ES-I3 (cell line): ENCODE results near the gene TPM2.
A peak's percentile ranks its signal among the peaks of the same experiment; 100 is the strongest.

Experiments used
- H3K36me3 ChIP-seq: 2 replicates; pipeline ENCODE4 v1.6.1; 2013; ENCODE audit warnings: mild to moderate bottlenecking, low read length, control low read depth, moderate library complexity; ENCODE audit not compliant: insufficient read depth
- H3K4me1 ChIP-seq: 2 replicates; pipeline ENCODE4 v1.6.1; 2013; ENCODE audit warnings: mild to moderate bottlenecking, control low read depth, low read length; ENCODE audit not compliant: insufficient read depth
- H3K9ac ChIP-seq: 2 replicates; pipeline ENCODE4 v1.6.1; 2013; ENCODE audit warnings: low read depth, mild to moderate bottlenecking, low read length, moderate library complexity
- H3K9me3 ChIP-seq: 2 replicates; pipeline ENCODE4 v1.6.1; 2013; ENCODE audit warnings: mild to moderate bottlenecking, low read length, moderate library complexity; ENCODE audit not compliant: control insufficient read depth, insufficient read depth

TPM2 gene

GRCh38 chr9:35728041-35728971 lies 38.6 kb upstream of the TPM2 start:
- peak overlapping the region; percentile 42; the same call in 1 of the 2 replicates for H3K9ac ChIP-seq
- peaks cover 11% of the 10 kb centered on the region; the same call in 1 of the 2 replicates for H3K36me3 ChIP-seq
- H3K9me3 ChIP-seq: no peaks in the 10 kb centered on the region
- peaks cover 40% of the 10 kb centered on the region for H3K4me1 ChIP-seq

DNA sequence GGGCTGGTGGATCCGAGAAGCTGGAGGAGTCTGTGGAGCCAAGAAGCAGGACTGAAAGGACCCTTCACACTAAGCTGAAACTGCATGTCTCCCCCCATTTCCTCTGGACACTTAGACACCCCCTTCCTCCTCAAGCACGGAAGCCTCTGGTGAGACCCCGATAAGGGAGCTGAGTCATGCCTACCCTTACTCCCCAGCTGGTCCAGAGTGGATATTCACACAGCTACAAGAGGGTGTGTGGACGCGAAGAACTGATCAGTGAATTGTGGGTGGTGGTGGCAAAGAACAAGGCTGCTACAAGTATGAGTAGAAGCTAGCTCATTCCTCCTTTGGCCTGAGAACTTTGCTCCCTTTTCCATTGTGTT lies 37.9 kb upstream of the TPM2 start:
- H3K36me3 ChIP-seq: peaks cover 13% of the 10 kb centered on the region; the same call in 1 of the 2 replicates
- H3K4me1 ChIP-seq: peaks cover 40% of the 10 kb centered on the region
- no peaks in the 10 kb centered on the region for H3K9me3 ChIP-seq
- peak overlapping the region; percentile 34; the same call in 1 of the 2 replicates for H3K9ac ChIP-seq

DNA sequence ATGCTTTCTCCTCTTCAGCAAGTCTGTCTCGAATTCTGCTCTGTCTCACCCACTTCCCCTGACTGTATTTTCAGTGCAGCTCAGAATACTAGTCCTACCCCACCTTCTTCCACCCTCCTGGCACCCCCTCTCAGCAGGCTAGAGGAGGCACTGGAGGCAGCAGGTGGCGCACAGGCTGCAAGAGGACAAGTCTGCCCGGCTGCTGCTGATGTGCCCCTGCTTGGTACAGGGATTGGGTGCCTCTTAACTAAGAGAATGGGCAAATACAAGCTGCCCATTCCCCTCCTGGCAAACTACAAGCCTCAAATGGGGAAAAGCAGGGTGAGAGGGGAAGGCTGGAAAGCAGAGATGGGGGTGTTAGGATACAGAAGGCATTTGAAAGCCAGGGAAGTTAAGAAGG lies 37.2 kb upstream of the TPM2 start:
- no peaks in the 10 kb centered on the region for H3K9me3 ChIP-seq
- H3K9ac ChIP-seq: 0 out of 2 replicates have a peak overlapping the region, but pooled peaks have one; percentile 34
- peaks cover 18% of the 10 kb centered on the region for H3K36me3 ChIP-seq
- H3K4me1 ChIP-seq: peaks cover 40% of the 10 kb centered on the region

DNA sequence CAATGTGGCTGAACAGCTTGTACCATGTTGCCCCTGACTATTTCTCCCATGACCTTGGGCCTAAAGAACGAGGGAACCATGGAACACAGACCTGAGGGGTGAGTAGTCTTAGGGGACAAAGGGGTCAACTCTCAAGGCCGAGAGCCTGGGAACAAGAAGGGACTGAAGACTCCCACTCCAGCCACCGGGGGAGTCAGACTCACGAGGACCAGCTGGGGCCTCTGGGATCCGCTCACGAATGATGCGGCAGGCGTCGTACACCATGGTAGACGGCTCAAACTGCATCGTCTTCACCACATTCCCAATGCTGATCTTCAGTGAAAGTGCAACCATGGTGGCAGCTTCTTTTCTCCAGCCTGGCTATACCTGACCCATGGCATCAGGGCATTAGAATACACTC lies 35.6 kb upstream of the TPM2 start:
- Histone ChIP-seq H3K36me3 (peaks cover 25% of the 10 kb centered on the region), H3K9ac (no peak overlapping the region)

GRCh38 chr9:35723908-35724307 lies 34.2 kb upstream of the TPM2 start:
- Histone ChIP-seq H3K9me3 (no peaks in the 10 kb centered on the region), H3K9ac (no peak overlapping the region), H3K36me3 (peaks cover 35% of the 10 kb centered on the region), H3K4me1 (peaks cover 22% of the 10 kb centered on the region)

More for the DNA sequence above, 35.6 kb upstream of the TPM2 start:
- H3K4me1 ChIP-seq: peaks cover 34% of the 10 kb centered on the region
- H3K9me3 ChIP-seq: no peaks in the 10 kb centered on the region

DNA sequence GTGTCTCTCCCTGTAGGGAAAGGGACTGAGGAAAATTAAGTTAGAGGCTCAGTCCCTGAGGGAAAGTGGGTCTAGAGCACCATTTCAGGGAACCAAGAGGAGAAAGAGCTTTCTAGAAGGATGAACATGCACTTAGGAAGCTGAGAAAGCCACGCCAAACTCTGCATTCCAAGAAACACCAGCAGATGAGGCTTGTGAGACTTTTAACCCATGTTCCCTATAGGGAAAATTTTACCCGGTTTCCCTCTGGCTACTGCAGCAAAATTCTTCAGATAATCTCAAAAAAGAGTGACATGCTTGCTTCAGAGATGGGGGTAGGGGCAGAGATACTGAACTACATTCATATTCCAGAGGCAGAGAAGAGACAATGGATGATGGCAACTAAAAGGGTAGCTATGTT lies 33.7 kb upstream of the TPM2 start:
- H3K36me3 ChIP-seq: peaks cover 39% of the 10 kb centered on the region
- H3K9ac ChIP-seq: no peak overlapping the region
- H3K9me3 ChIP-seq: no peaks in the 10 kb centered on the region
- peaks cover 17% of the 10 kb centered on the region for H3K4me1 ChIP-seq

DNA sequence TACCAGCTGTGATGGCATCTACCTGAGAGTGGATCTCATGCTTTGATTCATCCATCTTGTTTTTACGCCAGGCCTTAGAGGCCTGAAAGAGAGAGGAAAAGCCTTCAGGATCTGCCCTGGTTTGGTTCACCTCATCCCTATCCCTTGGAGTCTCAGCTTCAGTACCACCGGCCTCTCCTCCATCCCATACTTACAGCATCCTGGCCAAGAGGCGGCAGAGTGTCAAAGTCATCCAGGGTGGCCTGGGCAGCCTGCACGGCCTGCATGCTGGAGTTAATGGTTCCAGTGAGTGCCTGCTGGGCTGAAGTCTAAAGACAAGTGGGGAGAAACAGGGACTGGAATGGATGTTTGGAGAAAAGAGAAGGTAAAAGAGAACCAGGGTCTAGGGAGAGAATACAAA lies 29.8 kb upstream of the TPM2 start:
- H3K4me1 ChIP-seq: peaks cover 3% of the 10 kb centered on the region; the same call in 1 of the 2 replicates
- no peak overlapping the region for H3K9ac ChIP-seq
- H3K9me3 ChIP-seq: no peaks in the 10 kb centered on the region
- H3K36me3 ChIP-seq: peaks cover 55% of the 10 kb centered on the region

DNA sequence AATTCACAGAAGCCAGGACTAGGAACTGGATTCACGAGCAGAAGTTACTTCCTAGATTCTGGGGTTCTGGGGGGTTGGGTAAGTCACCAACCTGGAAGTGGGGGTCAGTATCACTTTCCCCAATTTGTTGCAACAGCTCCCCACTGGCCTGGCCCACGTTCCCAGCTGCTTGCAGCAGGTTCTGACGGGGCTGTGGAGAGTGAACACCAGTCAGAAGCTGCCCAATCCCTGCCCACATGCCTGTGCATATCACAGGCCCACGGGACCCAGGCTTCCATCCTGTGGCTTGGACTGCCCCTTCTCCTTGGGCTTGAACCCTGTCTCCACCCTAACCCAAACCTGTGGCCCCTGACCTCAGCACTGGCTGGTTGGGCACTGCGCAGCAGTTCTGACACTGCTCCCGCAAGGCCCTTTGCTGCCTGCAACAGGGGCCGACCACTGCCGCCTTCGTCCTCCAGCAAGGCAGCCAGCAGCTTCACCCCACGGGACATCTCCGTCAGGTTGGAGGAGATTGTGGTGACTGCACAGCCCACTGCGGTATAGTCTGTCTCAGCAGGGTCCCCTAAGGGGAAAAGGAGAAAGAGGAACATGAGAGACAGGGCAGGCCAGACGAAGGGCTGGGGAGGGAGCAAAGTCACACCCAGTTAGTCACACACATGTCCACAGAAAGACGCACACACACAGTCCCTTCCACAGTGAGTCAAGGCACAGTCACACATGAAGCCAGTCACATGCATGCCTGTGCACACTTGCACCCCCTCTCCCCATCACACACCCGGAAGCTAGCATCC lies 29.2 kb upstream of the TPM2 start:
- no peaks in the 10 kb centered on the region for H3K9me3 ChIP-seq
- no peak overlapping the region for H3K9ac ChIP-seq
- H3K36me3 ChIP-seq: peaks cover 57% of the 10 kb centered on the region
- H3K4me1 ChIP-seq: peaks cover 3% of the 10 kb centered on the region; the same call in 1 of the 2 replicates

GRCh38 chr9:35717132-35717870 lies 27.6 kb upstream of the TPM2 start:
- peaks cover 3% of the 10 kb centered on the region; the same call in 1 of the 2 replicates for H3K4me1 ChIP-seq
- H3K9ac ChIP-seq: no peak overlapping the region
- peaks cover 52% of the 10 kb centered on the region for H3K36me3 ChIP-seq
- no peaks in the 10 kb centered on the region for H3K9me3 ChIP-seq

DNA sequence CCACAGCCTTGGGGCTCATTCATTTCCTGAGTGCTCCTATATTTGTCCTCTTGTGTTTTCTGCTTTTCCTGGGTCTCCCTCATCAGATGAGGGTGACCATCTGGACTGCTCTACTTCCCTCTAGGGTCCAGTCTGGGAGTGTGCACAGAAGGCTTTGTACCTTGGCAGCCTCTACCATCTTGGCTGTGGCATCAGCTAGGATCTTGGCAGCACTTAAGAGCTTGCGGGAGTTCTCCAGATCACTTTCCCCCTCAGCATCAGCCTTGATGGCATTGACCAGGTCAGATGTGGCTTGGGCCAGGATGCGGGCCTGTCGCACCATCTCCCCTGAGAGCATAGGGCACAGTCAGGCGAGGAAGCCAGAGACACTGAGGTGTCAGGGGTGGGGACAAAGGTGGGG lies 26.5 kb upstream of the TPM2 start:
- H3K9me3 ChIP-seq: no peaks in the 10 kb centered on the region
- H3K9ac ChIP-seq: no peak overlapping the region
- peaks cover 44% of the 10 kb centered on the region for H3K36me3 ChIP-seq
- H3K4me1 ChIP-seq: peaks cover 3% of the 10 kb centered on the region; the same call in 1 of the 2 replicates

DNA sequence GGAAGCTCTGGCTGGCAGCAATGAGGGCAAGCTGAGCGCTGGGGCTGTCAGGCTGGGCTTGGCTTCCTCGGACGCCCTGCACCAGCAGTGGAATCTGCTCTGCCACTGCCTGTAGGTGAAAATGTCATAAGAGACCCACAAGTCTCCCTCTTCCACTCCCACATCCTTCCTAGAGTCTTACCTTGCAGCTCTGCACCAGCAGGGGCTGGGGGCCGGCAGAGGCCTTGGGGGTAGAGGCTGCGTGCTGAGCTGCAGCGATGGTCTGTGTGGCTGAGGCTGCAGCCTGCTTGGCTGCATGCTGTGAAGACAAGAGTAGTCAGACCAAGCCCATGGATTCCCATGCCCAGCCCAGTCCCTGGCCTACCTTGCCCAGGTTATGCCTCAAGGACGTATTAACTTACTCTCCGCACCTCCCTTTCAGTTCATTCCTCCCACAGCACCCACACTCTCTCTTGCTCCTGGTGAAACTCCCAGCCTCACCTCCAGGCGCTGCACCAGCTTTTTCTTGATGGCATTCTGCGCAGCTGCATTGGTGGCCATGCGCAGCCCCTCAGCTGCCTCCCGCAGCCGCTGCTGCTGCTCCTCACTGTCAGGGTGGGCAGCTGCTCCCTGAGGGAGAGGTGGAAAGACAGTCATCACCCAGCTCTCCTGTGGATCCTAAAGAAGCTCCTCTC lies 25.0 kb upstream of the TPM2 start:
- Histone ChIP-seq H3K36me3 (peaks cover 49% of the 10 kb centered on the region), H3K4me1 (peaks cover 3% of the 10 kb centered on the region; the same call in 1 of the 2 replicates), H3K9ac (no peak overlapping the region), H3K9me3 (no peaks in the 10 kb centered on the region)

GRCh38 chr9:35714123-35714522 lies 24.4 kb upstream of the TPM2 start:
- peaks cover 3% of the 10 kb centered on the region; the same call in 1 of the 2 replicates for H3K4me1 ChIP-seq
- H3K36me3 ChIP-seq: peaks cover 44% of the 10 kb centered on the region
- no peak overlapping the region for H3K9ac ChIP-seq
- no peaks in the 10 kb centered on the region for H3K9me3 ChIP-seq

GRCh38 chr9:35713578-35713977 lies 23.9 kb upstream of the TPM2 start:
- Histone ChIP-seq H3K9ac (no peak overlapping the region), H3K36me3 (peaks cover 45% of the 10 kb centered on the region), H3K4me1 (peaks cover 3% of the 10 kb centered on the region; the same call in 1 of the 2 replicates), H3K9me3 (no peaks in the 10 kb centered on the region)
